K562 (cell line): ENCODE measurements around the gene BPTF. TPM values are rescaled to one million over a fixed set of nuclear protein-coding genes. Genes with fewer than 3 reads are reported as not detected.

ENCODE experiments used
- ATAC-seq: fragments of 200-7000 bp; cut with Tn5 transposase; 3 replicates; pipeline ENCODE4 v1.9.1; 2020; ENCODE audit warnings: moderate library complexity
- BruUV-seq: library from RNA; stranded (reverse); fragments of 400-500 nt; replicated peaks from 2 replicates; lab custom pipeline; 2021; lab: Mats Ljungman, UMichigan
- CTCF ChIA-PET: fragments of 300-600 bp; formaldehyde crosslinking; extraction: SDS; loops from one replicate; lab custom pipeline; 2021; ENCODE audit warnings: low intra/inter-chr PET ratio; lab: Yijun Ruan, JAX
- POLR2A ChIA-PET: fragments of 300-600, 350-650 bp; sonication (Branson Sonifier 250); formaldehyde crosslinking; extraction: SDS; loops from one replicate; lab custom pipeline; 2021; ENCODE audit warnings: antibody characterized with exemption, inconsistent platforms; lab: Yijun Ruan, JAX
- DNase-seq, 4 experiments: peaks; one replicate each; pipeline versions ENCODE4 v3.0.0 to v3.0.0-alpha.2; 2011 to 2018; ENCODE audit warnings: low spot score in 3 of 4, mixed read lengths in 3 of 4; ENCODE audit errors: extremely low read depth in 1 of 4
- FAIRE-seq: peaks from 2 replicates; lab custom pipeline; 2011; peaks lifted over from hg19 to GRCh38; lab: Jason Lieb, UNC
- H2AFZ ChIP-seq: 2 replicates; pipeline ENCODE4 v1.6.0; 2011; ENCODE audit warnings: low read depth, low read length, control low read depth, inconsistent platforms
- H3K27ac ChIP-seq: fragments of 200-600 bp; 3 replicates; pipeline ENCODE4 v1.8.0; 2011; ENCODE audit warnings: low read depth, mild to moderate bottlenecking, control low read depth, inconsistent platforms, low read length, moderate library complexity, mixed read lengths; ENCODE audit errors: extremely low read depth
- H3K27me3 ChIP-seq, 2 experiments: fragments of 300-600 bp in 1 of 2; 2 replicates in 1 of 2; 3 replicates in 1 of 2; pipeline versions ENCODE4 v1.6.0 to v1.8.0; 2011; ENCODE audit warnings: inconsistent platforms in 2 of 2, low read length in 2 of 2, mild to moderate bottlenecking in 1 of 2, mixed read lengths in 1 of 2, moderate library complexity in 1 of 2; ENCODE audit not compliant: control insufficient read depth in 2 of 2, insufficient read depth in 2 of 2
- H3K36me3 ChIP-seq: fragments of 300-600 bp; 3 replicates; pipeline ENCODE4 v1.8.0; 2011; ENCODE audit warnings: mild to moderate bottlenecking, low read length, inconsistent platforms; ENCODE audit not compliant: control insufficient read depth, insufficient read depth
- H3K4me1 ChIP-seq, 2 experiments: fragments of 200-600 bp in 1 of 2; replicated peaks in 1 of 2; 2 replicates in 1 of 2; 3 replicates in 1 of 2; pipeline versions ENCODE4 v1.5.1 to v1.8.0; 2011; ENCODE audit warnings: inconsistent platforms in 2 of 2, low read length in 2 of 2, mild to moderate bottlenecking in 1 of 2, mixed read lengths in 1 of 2, moderate library complexity in 1 of 2; ENCODE audit not compliant: control insufficient read depth in 2 of 2, insufficient read depth in 2 of 2
- H3K4me2 ChIP-seq: 2 replicates; pipeline ENCODE4 v1.6.1; 2011; ENCODE audit warnings: low read length, control low read depth, inconsistent platforms, mixed read lengths; ENCODE audit not compliant: insufficient read depth
- H3K4me3 ChIP-seq: fragments of 200-600 bp; sonication (generic), shearing (Covaris generic); 2 replicates; pipeline ENCODE4 v1.5.1; 2016; ENCODE audit warnings: control low read depth, inconsistent platforms
- H3K79me2 ChIP-seq: fragments of 200-600 bp; 3 replicates; pipeline ENCODE4 v1.8.0; 2011; ENCODE audit warnings: low read length, inconsistent platforms; ENCODE audit not compliant: control insufficient read depth, insufficient read depth
- H3K9ac ChIP-seq, 2 experiments: 2 replicates each; pipeline versions ENCODE4 v1.6.0 to v1.6.1; 2011; ENCODE audit warnings: low read depth in 2 of 2, low read length in 2 of 2, control low read depth in 1 of 2, inconsistent platforms in 1 of 2, mild to moderate bottlenecking in 1 of 2, mixed read lengths in 1 of 2; ENCODE audit not compliant: insufficient read depth in 1 of 2
- H3K9me1 ChIP-seq: one replicate; pipeline ENCODE4 v1.6.0; 2011; ENCODE audit warnings: inconsistent platforms, mild to moderate bottlenecking, low read length, moderate library complexity; ENCODE audit not compliant: control insufficient read depth, insufficient read depth
- H3K9me3 ChIP-seq: replicated peaks from 2 replicates; pipeline ENCODE4 v1.5.1; 2011; ENCODE audit warnings: low read depth, low read length, inconsistent platforms; ENCODE audit not compliant: control insufficient read depth, insufficient read depth
- H4K20me1 ChIP-seq: replicated peaks from 2 replicates; pipeline ENCODE4 v1.6.1; 2011; ENCODE audit warnings: low read length, inconsistent platforms, mixed read lengths; ENCODE audit not compliant: control insufficient read depth, insufficient read depth
- ATF7 ChIP-seq: fragments of 450-650 bp; IDR thresholded peaks from 2 replicates; pipeline ENCODE4 v1.7.1; 2014; ENCODE audit warnings: mild to moderate bottlenecking, moderate library complexity
- DPF2 ChIP-seq: fragments of 450-650 bp; IDR thresholded peaks from 2 replicates; pipeline ENCODE4 v1.6.1; 2016
- EZH2 ChIP-seq: IDR thresholded peaks from 2 replicates; pipeline ENCODE4 v1.6.1; 2012; ENCODE audit warnings: low read depth, mild to moderate bottlenecking, inconsistent platforms, low read length, borderline replicate concordance
- FOXM1 ChIP-seq, 2 experiments: fragments of 450-650 bp in 1 of 2; sonication (generic) in 1 of 2; formaldehyde crosslinking in 1 of 2; IDR thresholded peaks; 2 replicates each; pipeline versions ENCODE4 v1.6.1 to v1.9.0; 2017 to 2022; ENCODE audit warnings: low read depth in 2 of 2, mild to moderate bottlenecking in 2 of 2, missing genetic modification reagents in 1 of 2, moderate library complexity in 1 of 2
- ILF3 ChIP-seq: fragments of 450-650 bp; IDR thresholded peaks from 2 replicates; pipeline ENCODE4 v1.6.1; 2018; ENCODE audit warnings: antibody characterized with exemption, mild to moderate bottlenecking, moderate library complexity, borderline replicate concordance
- JUNB ChIP-seq: fragments of 450-650 bp; formaldehyde crosslinking; conservative IDR thresholded peaks from 2 replicates; pipeline ENCODE4 v1.4.0; 2020; ENCODE audit warnings: mild to moderate bottlenecking
- KAT7 ChIP-seq: sonication (generic); formaldehyde crosslinking; IDR thresholded peaks from 2 replicates; pipeline ENCODE4 v1.8.0; 2022; ENCODE audit warnings: missing genetic modification reagents, mild to moderate bottlenecking, borderline replicate concordance
- MIER1 ChIP-seq: fragments of 450-650 bp; IDR thresholded peaks from 2 replicates; pipeline ENCODE4 v1.6.1; 2016; ENCODE audit warnings: antibody characterized with exemption, mild to moderate bottlenecking, low read depth
- NCOA2 ChIP-seq, 2 experiments: fragments of 450-650 bp; IDR thresholded peaks; 2 replicates each; pipeline ENCODE4 v1.6.1; 2018; ENCODE audit warnings: mild to moderate bottlenecking in 2 of 2, moderate library complexity in 1 of 2; ENCODE audit not compliant: partially characterized antibody in 2 of 2
- NFE2 ChIP-seq: IDR thresholded peaks from 2 replicates; pipeline ENCODE4 v1.6.1; 2014; ENCODE audit warnings: antibody characterized with exemption, low read depth
- RUNX1 ChIP-seq: sonication (generic); IDR thresholded peaks from 2 replicates; pipeline ENCODE4 v1.6.1; 2016; ENCODE audit warnings: antibody characterized with exemption, low read depth
- SAFB ChIP-seq: fragments of 200-400 bp; formaldehyde crosslinking; IDR thresholded peaks from 2 replicates; pipeline ENCODE4 v1.6.1; 2017; ENCODE audit warnings: low read depth, low read length, borderline replicate concordance
- STAG1 ChIP-seq: sonication (generic); formaldehyde crosslinking; IDR thresholded peaks from 2 replicates; pipeline ENCODE4 v1.5.0; 2020; ENCODE audit warnings: missing genetic modification reagents, borderline replicate concordance
- TCF3 ChIP-seq: sonication (generic); formaldehyde crosslinking; IDR thresholded peaks from 2 replicates; pipeline ENCODE4 v1.4.0; 2020; ENCODE audit warnings: mild to moderate bottlenecking, missing genetic modification reagents
- ZFPM2 ChIP-seq: fragments of 250-450 bp; sonication (Bioruptor Pico); IDR thresholded peaks from 2 replicates; pipeline ENCODE4 v1.5.1; 2022; ENCODE audit warnings: mild to moderate bottlenecking
- WGBS: fragments of 100-300 bp; shearing (Covaris generic); methylation state at CpG from one replicate; pipeline ENCODE4 v1.1.6; 2016; ENCODE audit warnings: low coverage, mixed read lengths; ENCODE audit not compliant: insufficient coverage; ENCODE audit errors: missing lambda C conversion rate; 5-methylcytosine and 5-hydroxymethylcytosine counted together
- in situ Hi-C: fragments of 300-500 bp; cut with MboI; formaldehyde crosslinking; loops from 4 replicates; pipeline ENCODE4 v1.15.0; 2018; ENCODE audit warnings: inconsistent platforms, mixed read lengths
- intact Hi-C: fragments of 100-400 bp; cut with micrococcal nuclease; formaldehyde crosslinking; loops from 2 replicates; pipeline ENCODE4 v1.14.2; 2022
- polyA plus RNA-seq, 8 experiments: library from polyadenylated mRNA; depleted of rRNA in 4 of 8; stranded (reverse) in 5 of 8; unstranded in 3 of 8; fragments of >200 nt; fragmentation: Nextera tagmentation in 2 of 8; fragmentation: Illumina TruSeq in 1 of 8; extraction: Ambion mirVana in 2 of 8; extraction: Trizol in 1 of 8; gene quantifications; 2 replicates each; pipeline versions ENCODE4 v1.2.1 to v1.2.3, GENCODE V29; 2011 to 2014; ENCODE audit warnings: inconsistent platforms in 1 of 8, missing spikeins in 1 of 8
- total RNA-seq, 7 experiments: library from RNA; depleted of rRNA in 6 of 7; stranded (reverse); fragments of >200 nt in 6 of 7; fragmentation: Illumina TruSeq in 2 of 7; extraction: Trizol in 2 of 7; gene quantifications; 2 replicates each; pipeline versions ENCODE4 v1.2.1 to v1.2.3, GENCODE V29; 2011 to 2021; ENCODE audit warnings: low replicate concordance in 1 of 7
- TF ChIP-seq, protein P1 (sequence below): fragments of 450-650 bp; IDR thresholded peaks from 2 replicates; pipeline ENCODE4 v1.6.1; 2017; ENCODE audit warnings: antibody characterized with exemption, mild to moderate bottlenecking
- TF ChIP-seq, protein P2 (sequence below): fragments of 450-650 bp; conservative IDR thresholded peaks from 2 replicates; pipeline ENCODE4 v1.6.1; 2016; ENCODE audit warnings: missing genetic modification characterization, low read depth, mild to moderate bottlenecking, missing compliant biosample characterization, moderate library complexity

BPTF gene
- total and polyA plus RNA-seq, 9 of the 15 experiments (the other 6 are each of a cell fraction or from before 2014, with no cell fraction given): 12.5 to 52.1 (median 26.9) TPM

- TF ChIP-seq, protein P1, sequence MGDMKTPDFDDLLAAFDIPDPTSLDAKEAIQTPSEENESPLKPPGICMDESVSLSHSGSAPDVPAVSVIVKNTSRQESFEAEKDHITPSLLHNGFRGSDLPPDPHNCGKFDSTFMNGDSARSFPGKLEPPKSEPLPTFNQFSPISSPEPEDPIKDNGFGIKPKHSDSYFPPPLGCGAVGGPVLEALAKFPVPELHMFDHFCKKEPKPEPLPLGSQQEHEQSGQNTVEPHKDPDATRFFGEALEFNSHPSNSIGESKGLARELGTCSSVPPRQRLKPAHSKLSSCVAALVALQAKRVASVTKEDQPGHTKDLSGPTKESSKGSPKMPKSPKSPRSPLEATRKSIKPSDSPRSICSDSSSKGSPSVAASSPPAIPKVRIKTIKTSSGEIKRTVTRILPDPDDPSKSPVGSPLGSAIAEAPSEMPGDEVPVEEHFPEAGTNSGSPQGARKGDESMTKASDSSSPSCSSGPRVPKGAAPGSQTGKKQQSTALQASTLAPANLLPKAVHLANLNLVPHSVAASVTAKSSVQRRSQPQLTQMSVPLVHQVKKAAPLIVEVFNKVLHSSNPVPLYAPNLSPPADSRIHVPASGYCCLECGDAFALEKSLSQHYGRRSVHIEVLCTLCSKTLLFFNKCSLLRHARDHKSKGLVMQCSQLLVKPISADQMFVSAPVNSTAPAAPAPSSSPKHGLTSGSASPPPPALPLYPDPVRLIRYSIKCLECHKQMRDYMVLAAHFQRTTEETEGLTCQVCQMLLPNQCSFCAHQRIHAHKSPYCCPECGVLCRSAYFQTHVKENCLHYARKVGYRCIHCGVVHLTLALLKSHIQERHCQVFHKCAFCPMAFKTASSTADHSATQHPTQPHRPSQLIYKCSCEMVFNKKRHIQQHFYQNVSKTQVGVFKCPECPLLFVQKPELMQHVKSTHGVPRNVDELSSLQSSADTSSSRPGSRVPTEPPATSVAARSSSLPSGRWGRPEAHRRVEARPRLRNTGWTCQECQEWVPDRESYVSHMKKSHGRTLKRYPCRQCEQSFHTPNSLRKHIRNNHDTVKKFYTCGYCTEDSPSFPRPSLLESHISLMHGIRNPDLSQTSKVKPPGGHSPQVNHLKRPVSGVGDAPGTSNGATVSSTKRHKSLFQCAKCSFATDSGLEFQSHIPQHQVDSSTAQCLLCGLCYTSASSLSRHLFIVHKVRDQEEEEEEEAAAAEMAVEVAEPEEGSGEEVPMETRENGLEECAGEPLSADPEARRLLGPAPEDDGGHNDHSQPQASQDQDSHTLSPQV: no peak
- no peak for TF ChIP-seq EZH2
- TF ChIP-seq NFE2: no peak
- no peak for TF ChIP-seq STAG1
Measured at GRCh38 chr17:67833946-67834631, 8.8 kb downstream of the BPTF start (continued).

DNA sequence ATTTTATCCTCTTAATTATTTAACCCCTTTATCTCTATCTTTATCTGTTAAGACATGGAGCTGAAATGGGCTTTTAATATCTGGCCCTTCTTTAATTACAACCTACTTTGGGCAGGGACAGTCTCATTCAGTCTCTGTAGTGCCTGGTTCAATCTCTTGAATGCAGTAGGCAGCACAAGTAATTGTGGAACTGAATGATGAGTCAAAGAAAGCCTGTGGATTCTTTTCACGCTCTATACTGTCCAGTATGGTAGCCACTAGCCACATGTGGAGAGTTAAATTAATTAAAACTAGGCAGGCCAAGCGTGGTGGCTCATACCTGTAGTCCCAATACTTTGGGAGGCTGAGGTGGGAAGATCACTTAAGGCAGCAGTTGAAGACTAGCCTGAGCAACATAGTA is 9.3 kb downstream of the BPTF start:
- Histone ChIP-seq H3K4me1 (peaks cover 0 to 7% of the 10 kb centered on the region in 2 experiments; a peak in 2 of 5 replicates), H3K9ac (no peak overlapping the region), H2AFZ (no peak overlapping the region), H3K27me3 (no peaks in the 10 kb centered on the region), H3K9me3 (no peaks in the 10 kb centered on the region), H3K4me3 (no peak overlapping the region), H3K9me1 (no peaks in the 10 kb centered on the region), H3K79me2 (peaks cover 94% of the 10 kb centered on the region), H3K36me3 (peaks cover 2% of the 10 kb centered on the region; the same call in 1 of the 3 replicates), H3K4me2 (no peak overlapping the region), H3K27ac (no peak overlapping the region), H4K20me1 (peaks cover 7% of the 10 kb centered on the region)
- POLR2A ChIA-PET: interaction anchor here (0.6 to 1.0 kb wide), 2 partner anchors 10 to 398 kb away, joined by 3 read pairs; no protein-coding TSS in a partner anchor
- CTCF ChIA-PET: interaction anchor here (0.9 to 1.3 kb wide), 2 partner anchors 28 to 628 kb away, joined by 3 read pairs; no protein-coding TSS in a partner anchor
- no peak for FAIRE-seq
- no TSS peak for BruUV-seq
- no peak for DNase-seq
- in situ Hi-C loops: no loop called here
- 87% methylated on average over 2 of the region's 2 CpGs for WGBS
- intact Hi-C loops: loop anchor here (5.0 to 10.0 kb wide), 2 partner anchors 138 to 180 kb away; no protein-coding TSS in a partner anchor
- no peak for ATAC-seq
- TF ChIP-seq JUNB (CRISPR knock-in tag) (no peak), RUNX1 (no peak), KAT7 (no peak), SAFB (no peak), ILF3 (no peak), FOXM1 (IDR thresholded peaks at IDR 0.05; ENCODE audit: low read depth) (no peak), FOXM1 (CRISPR knock-in tag; IDR thresholded peaks at IDR 0.05; ENCODE audit: low read depth) (no peak), ATF7 (no peak), NCOA2 (IDR thresholded peaks at IDR 0.05; ENCODE audit: partially characterized antibody in 2 of 2) (no peak), ZFPM2 (no peak), TCF3 (no peak), MIER1 (no peak), DPF2 (no peak)
- TF ChIP-seq, protein P2, sequence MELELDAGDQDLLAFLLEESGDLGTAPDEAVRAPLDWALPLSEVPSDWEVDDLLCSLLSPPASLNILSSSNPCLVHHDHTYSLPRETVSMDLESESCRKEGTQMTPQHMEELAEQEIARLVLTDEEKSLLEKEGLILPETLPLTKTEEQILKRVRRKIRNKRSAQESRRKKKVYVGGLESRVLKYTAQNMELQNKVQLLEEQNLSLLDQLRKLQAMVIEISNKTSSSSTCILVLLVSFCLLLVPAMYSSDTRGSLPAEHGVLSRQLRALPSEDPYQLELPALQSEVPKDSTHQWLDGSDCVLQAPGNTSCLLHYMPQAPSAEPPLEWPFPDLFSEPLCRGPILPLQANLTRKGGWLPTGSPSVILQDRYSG (tag): no peak
